GM12878 (cell line): ENCODE measurements around the gene CAPRIN2. TPM values are rescaled to one million over a fixed set of nuclear protein-coding genes. Genes with fewer than 3 reads are reported as not detected.
A peak's percentile ranks its signal among the peaks of the same experiment; 100 is the strongest.

Experiments used
- ATAC-seq: fragments of 200-7000 bp; cut with Tn5 transposase; 3 replicates; pipeline ENCODE4 v1.9.1; 2020; ENCODE audit warnings: mild to moderate bottlenecking, moderate library complexity
- BruUV-seq: library from RNA; stranded (reverse); fragments of 400-500 nt; replicated peaks from 2 replicates; lab custom pipeline; 2021; lab: Mats Ljungman, UMichigan
- CTCF ChIA-PET: fragments of 300-600 bp; sonication (Branson Sonifier 250); formaldehyde crosslinking; extraction: SDS; loops from one replicate; lab custom pipeline; 2021; ENCODE audit warnings: inconsistent platforms; lab: Yijun Ruan, JAX
- POLR2A ChIA-PET: fragments of 350-600 bp; formaldehyde crosslinking; extraction: SDS; loops from one replicate; lab custom pipeline; 2021; ENCODE audit warnings: inconsistent platforms; lab: Charles Lee
- RAD21 ChIA-PET: fragments of 300-600 bp; sonication (Branson Sonifier 250); formaldehyde crosslinking; loops from one replicate; lab custom pipeline; 2023; ENCODE audit warnings: antibody characterized with exemption; ENCODE audit not compliant: unreplicated experiment; lab: Charles Lee
- SMC1A ChIA-PET: fragments of 300-600 bp; sonication (Branson Sonifier 250); formaldehyde crosslinking; loops from one replicate; lab custom pipeline; 2023; ENCODE audit not compliant: unreplicated experiment, uncharacterized antibody; lab: Charles Lee
- DNase-seq: peaks from one replicate; pipeline ENCODE4 v3.0.0-alpha.2; 2011; ENCODE audit warnings: low read depth, low spot score
- FAIRE-seq: peaks from 3 replicates; lab custom pipeline; 2011; peaks lifted over from hg19 to GRCh38; lab: Jason Lieb, UNC
- H2AFZ ChIP-seq: 2 replicates; pipeline ENCODE4 v1.6.0; 2011; ENCODE audit warnings: low read depth, low read length, control low read depth; ENCODE audit not compliant: control insufficient read depth
- H3K27ac ChIP-seq: 2 replicates; pipeline ENCODE4 v1.5.1; 2011; ENCODE audit warnings: control low read depth; ENCODE audit not compliant: control insufficient read depth, insufficient read depth
- H3K27me3 ChIP-seq, 2 experiments: replicated peaks in 1 of 2; 2 replicates each; pipeline versions ENCODE4 v1.6.0 to v1.6.1; 2011; ENCODE audit warnings: low read length in 1 of 2; ENCODE audit not compliant: control insufficient read depth in 2 of 2, insufficient read depth in 2 of 2
- H3K36me3 ChIP-seq, 2 experiments: 2 replicates each; pipeline ENCODE4 v1.5.1; 2011; ENCODE audit warnings: low read length in 1 of 2; ENCODE audit not compliant: control insufficient read depth in 2 of 2, insufficient read depth in 2 of 2
- H3K4me1 ChIP-seq: 2 replicates; pipeline ENCODE4 v1.6.1; 2011; ENCODE audit warnings: mild to moderate bottlenecking, low read length, moderate library complexity, mixed read lengths; ENCODE audit not compliant: control insufficient read depth, insufficient read depth
- H3K4me2 ChIP-seq: 2 replicates; pipeline ENCODE4 v1.6.0; 2011; ENCODE audit warnings: control low read depth; ENCODE audit not compliant: control insufficient read depth, insufficient read depth
- H3K4me3 ChIP-seq: fragments of 200-600 bp; sonication (generic); 2 replicates; pipeline ENCODE4 v1.5.1; 2016
- H3K79me2 ChIP-seq: 2 replicates; pipeline ENCODE4 v1.6.0; 2011; ENCODE audit warnings: low read length; ENCODE audit not compliant: control insufficient read depth, insufficient read depth
- H3K9ac ChIP-seq: 2 replicates; pipeline ENCODE4 v1.8.0; 2011; ENCODE audit warnings: low read length, control low read depth, mixed read lengths; ENCODE audit not compliant: control insufficient read depth, insufficient read depth
- H3K9me3 ChIP-seq: replicated peaks from 3 replicates; pipeline ENCODE4 v1.5.1; 2011; ENCODE audit warnings: mild to moderate bottlenecking, low read length; ENCODE audit not compliant: control insufficient read depth, insufficient read depth
- H4K20me1 ChIP-seq: 2 replicates; pipeline ENCODE4 v1.6.0; 2011; ENCODE audit not compliant: control insufficient read depth, insufficient read depth
- ATF7 ChIP-seq: fragments of 450-650 bp; IDR thresholded peaks from 2 replicates; pipeline ENCODE4 v1.6.1; 2016; ENCODE audit warnings: low read depth, mild to moderate bottlenecking
- CEBPZ ChIP-seq: fragments of 150-350 bp; IDR thresholded peaks from 2 replicates; pipeline ENCODE4 v1.6.1; 2016; ENCODE audit warnings: low read depth, low read length
- CHD1 ChIP-seq: IDR thresholded peaks from 2 replicates; pipeline ENCODE4 v1.6.1; 2012; ENCODE audit warnings: low read depth, low read length, improper control_type of control experiment
- EP300 ChIP-seq, 2 experiments: fragments of 150-350 bp in 1 of 2; IDR thresholded peaks; 2 replicates each; pipeline ENCODE4 v1.6.1; 2011 to 2012; ENCODE audit warnings: low read depth in 2 of 2, low read length in 2 of 2, borderline replicate concordance in 1 of 2, improper control_type of control experiment in 1 of 2, inconsistent platforms in 1 of 2; ENCODE audit not compliant: control insufficient read depth in 1 of 2
- ESRRA ChIP-seq: IDR thresholded peaks from 2 replicates; pipeline ENCODE4 v1.6.1; 2012; ENCODE audit warnings: mild to moderate bottlenecking, low read length, improper control_type of control experiment
- GABPA ChIP-seq: IDR thresholded peaks from 2 replicates; pipeline ENCODE4 v1.6.1; 2014; ENCODE audit warnings: antibody characterized with exemption, low read depth, mild to moderate bottlenecking, inconsistent platforms
- HCFC1 ChIP-seq: fragments of 150-350 bp; IDR thresholded peaks from 2 replicates; pipeline ENCODE4 v1.6.1; 2014; ENCODE audit warnings: low read length
- HDAC2 ChIP-seq: fragments of 200-600 bp; sonication (generic); IDR thresholded peaks from 2 replicates; pipeline ENCODE4 v1.6.1; 2017
- NFYA ChIP-seq: IDR thresholded peaks from 2 replicates; pipeline ENCODE4 v1.6.1; 2011; ENCODE audit warnings: low read depth, mild to moderate bottlenecking, low read length, improper control_type of control experiment, borderline replicate concordance
- POLR2AphosphoS2 ChIP-seq: IDR thresholded peaks from 2 replicates; pipeline ENCODE4 v1.6.1; 2011; ENCODE audit warnings: low read depth, mild to moderate bottlenecking, low read length, improper control_type of control experiment, moderate library complexity
- POLR2AphosphoS5 ChIP-seq: IDR thresholded peaks from 2 replicates; pipeline ENCODE4 v1.6.1; 2011; ENCODE audit warnings: mild to moderate bottlenecking, low read length, inconsistent platforms
- TCF7 ChIP-seq: IDR thresholded peaks from 2 replicates; pipeline ENCODE4 v1.6.1; 2014; ENCODE audit warnings: antibody characterized with exemption, borderline replicate concordance
- WGBS: methylation state at CpG from one replicate; pipeline ENCODE4 v1.1.6; 2016; ENCODE audit warnings: low lambda C conversion rate; ENCODE audit not compliant: insufficient replicate concordance, insufficient coverage; ENCODE audit errors: missing lambda C conversion rate; 5-methylcytosine and 5-hydroxymethylcytosine counted together
- in situ Hi-C: fragments of 300-500 bp; cut with MboI; formaldehyde crosslinking; loops from 9 replicates; pipeline ENCODE4 v1.14.3; 2018; ENCODE audit warnings: mixed read lengths
- intact Hi-C: fragments of 100-400 bp; cut with micrococcal nuclease; formaldehyde crosslinking; loops from one replicate; pipeline ENCODE4 v1.14.2; 2022; ENCODE audit not compliant: unreplicated experiment
- polyA plus RNA-seq, 11 experiments: library from polyadenylated mRNA; depleted of rRNA in 4 of 11; unstranded in 6 of 11; stranded (reverse) in 5 of 11; fragments of >200 nt; fragmentation: Nextera tagmentation in 4 of 11; fragmentation: Illumina TruSeq in 1 of 11; extraction: Ambion mirVana in 4 of 11; extraction: Trizol in 1 of 11; gene quantifications; 1 replicate in 1 of 11; 2 replicates in 10 of 11; pipeline versions ENCODE4 v1.2.1 to v1.2.3, GENCODE V29; 2011 to 2016; ENCODE audit warnings: inconsistent platforms in 2 of 11, missing spikeins in 2 of 11, low read depth in 1 of 11
- total RNA-seq, 4 experiments: library from RNA; depleted of rRNA in 3 of 4; stranded (reverse); fragments of >200 nt in 3 of 4; fragmentation: Illumina TruSeq in 1 of 4; extraction: Trizol in 1 of 4; gene quantifications; 2 replicates each; pipeline versions ENCODE4 v1.2.1 to v1.2.3, GENCODE V29; 2013 to 2021
- TF ChIP-seq, protein P1 (sequence below): fragments of 450-650 bp; IDR thresholded peaks from 2 replicates; pipeline ENCODE4 v1.6.1; 2017; ENCODE audit warnings: mild to moderate bottlenecking
- TF ChIP-seq, protein P2 (sequence below): fragments of 450-650 bp; IDR thresholded peaks from 2 replicates; pipeline ENCODE4 v1.6.1; 2017; ENCODE audit warnings: low read depth, mild to moderate bottlenecking, moderate library complexity

CAPRIN2 gene
- total and polyA plus RNA-seq, 10 of the 15 experiments (the other 5 are each of a cell fraction or from before 2014, with no cell fraction given): 1.2 to 13.6 (median 8.2) TPM

- ATAC-seq: peak; percentile 27
- WGBS: 70% methylated on average over 12 of the region's 13 CpGs
- FAIRE-seq: no peak
- H3K9me3 ChIP-seq: no peaks in the 10 kb centered on the region
- H3K4me1 ChIP-seq: no peaks in the 10 kb centered on the region
- no peaks in the 10 kb centered on the region for H4K20me1 ChIP-seq
- no TSS peak for BruUV-seq
- TF ChIP-seq ESRRA: no peak
- no peak for TF ChIP-seq TCF7
- TF ChIP-seq HCFC1: no peak
- no peak for TF ChIP-seq ATF7
- TF ChIP-seq EP300 (IDR thresholded peaks at IDR 0.05; ENCODE audit: borderline replicate concordance in 1 of 2, control insufficient read depth in 1 of 2, low read depth in 2 of 2, low read length in 2 of 2): no peak
- no peak for TF ChIP-seq POLR2AphosphoS5
- no peak for TF ChIP-seq CEBPZ
- TF ChIP-seq POLR2AphosphoS2: no peak
- no peak for TF ChIP-seq CHD1
- no peak for TF ChIP-seq GABPA
- TF ChIP-seq, protein P1, sequence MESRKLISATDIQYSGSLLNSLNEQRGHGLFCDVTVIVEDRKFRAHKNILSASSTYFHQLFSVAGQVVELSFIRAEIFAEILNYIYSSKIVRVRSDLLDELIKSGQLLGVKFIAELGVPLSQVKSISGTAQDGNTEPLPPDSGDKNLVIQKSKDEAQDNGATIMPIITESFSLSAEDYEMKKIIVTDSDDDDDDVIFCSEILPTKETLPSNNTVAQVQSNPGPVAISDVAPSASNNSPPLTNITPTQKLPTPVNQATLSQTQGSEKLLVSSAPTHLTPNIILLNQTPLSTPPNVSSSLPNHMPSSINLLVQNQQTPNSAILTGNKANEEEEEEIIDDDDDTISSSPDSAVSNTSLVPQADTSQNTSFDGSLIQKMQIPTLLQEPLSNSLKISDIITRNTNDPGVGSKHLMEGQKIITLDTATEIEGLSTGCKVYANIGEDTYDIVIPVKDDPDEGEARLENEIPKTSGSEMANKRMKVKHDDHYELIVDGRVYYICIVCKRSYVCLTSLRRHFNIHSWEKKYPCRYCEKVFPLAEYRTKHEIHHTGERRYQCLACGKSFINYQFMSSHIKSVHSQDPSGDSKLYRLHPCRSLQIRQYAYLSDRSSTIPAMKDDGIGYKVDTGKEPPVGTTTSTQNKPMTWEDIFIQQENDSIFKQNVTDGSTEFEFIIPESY: no peak
- TF ChIP-seq NFYA: no peak
- no peak for TF ChIP-seq HDAC2
- TF ChIP-seq, protein P2, sequence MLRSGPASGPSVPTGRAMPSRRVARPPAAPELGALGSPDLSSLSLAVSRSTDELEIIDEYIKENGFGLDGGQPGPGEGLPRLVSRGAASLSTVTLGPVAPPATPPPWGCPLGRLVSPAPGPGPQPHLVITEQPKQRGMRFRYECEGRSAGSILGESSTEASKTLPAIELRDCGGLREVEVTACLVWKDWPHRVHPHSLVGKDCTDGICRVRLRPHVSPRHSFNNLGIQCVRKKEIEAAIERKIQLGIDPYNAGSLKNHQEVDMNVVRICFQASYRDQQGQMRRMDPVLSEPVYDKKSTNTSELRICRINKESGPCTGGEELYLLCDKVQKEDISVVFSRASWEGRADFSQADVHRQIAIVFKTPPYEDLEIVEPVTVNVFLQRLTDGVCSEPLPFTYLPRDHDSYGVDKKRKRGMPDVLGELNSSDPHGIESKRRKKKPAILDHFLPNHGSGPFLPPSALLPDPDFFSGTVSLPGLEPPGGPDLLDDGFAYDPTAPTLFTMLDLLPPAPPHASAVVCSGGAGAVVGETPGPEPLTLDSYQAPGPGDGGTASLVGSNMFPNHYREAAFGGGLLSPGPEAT: no peak
- H3K27me3 ChIP-seq: peaks cover 7 to 11% of the 10 kb centered on the region in 2 experiments
- H3K4me3 ChIP-seq: no peak overlapping the region
- intact Hi-C loops: no loop called here
- in situ Hi-C loops: no loop called here
- no peak overlapping the region for H2AFZ ChIP-seq
- H3K36me3 ChIP-seq: no peaks in the 10 kb centered on the region
- RAD21 ChIA-PET: interaction anchor here (1.0 kb wide), 1 partner anchor 41 kb away, joined by 3 read pairs; no protein-coding TSS in a partner anchor
- SMC1A ChIA-PET: no interaction called here
- no peaks in the 10 kb centered on the region for H3K79me2 ChIP-seq
- no peak overlapping the region for H3K9ac ChIP-seq
- no peak overlapping the region for H3K4me2 ChIP-seq
- CTCF ChIA-PET: no interaction called here
- DNase-seq: no peak
- no peak overlapping the region for H3K27ac ChIP-seq
- POLR2A ChIA-PET: no interaction called here
These were observed 40.0 kb upstream of the CAPRIN2 start for GRCh38 chr12:30794591-30795409.
